T-helper 1 cell treated with Interleukin-12 subunit alpha and Interleukin-12 subunit beta and Interleukin-4 antibody, amounts not matched to agents 30 ng/mL and 1 ng/mL, for 36 hours (primary cell): ENCODE measurements around the gene HES1. TPM values are rescaled to one million over a fixed set of nuclear protein-coding genes. Genes with fewer than 3 reads are reported as not detected.
"Not testable (repeated sequence)": the region's sequence is repeated elsewhere in the genome, so short reads cannot be mapped to it uniquely, and the experiment has no call there.

Experiments used
- intact Hi-C: fragments of 100-400 bp; cut with micrococcal nuclease; formaldehyde crosslinking; loops from one replicate; pipeline ENCODE4 v1.15.1; 2024
- total RNA-seq: library from RNA; stranded (reverse); gene quantifications from 2 replicates; pipeline ENCODE4 v1.2.3, GENCODE V29; 2022

Gene HES1
- 8.8 and 10.8 TPM in 2 replicates for total RNA-seq

GRCh38 chr3:194135806-194136518, at the start of gene HES1:
HES1 (plus strand) TSS chr3:194136148; CDS start chr3:194136381, 233 bp downstream.
- intact Hi-C loops = loop anchor here (1.0 to 10.0 kb wide), 12 partner anchors 33 to 1409 kb away; partner anchors contain the start of gene PPP1R2

GRCh38 chr3:194086388-194087075, 49.4 kb upstream of the HES1 start:
- intact Hi-C loops = loop anchor here (1.0 kb wide), 1 partner anchor 11 kb away; no protein-coding TSS in a partner anchor

- intact Hi-C loops = loop anchor here (1.0 kb wide), 1 partner anchor 12 kb away; no protein-coding TSS in a partner anchor
Observed at GRCh38 chr3:194087280-194087679, 48.7 kb upstream of the HES1 start.

GRCh38 chr3:194087995-194088855, 47.7 kb upstream of the HES1 start:
- intact Hi-C loops = loop anchor here (1.0 kb wide), 1 partner anchor 13 kb away; no protein-coding TSS in a partner anchor

- intact Hi-C loops = no loop called here
Observed at GRCh38 chr3:194089357-194090177, 46.4 kb upstream of the HES1 start.

GRCh38 chr3:194090178-194090555, 45.8 kb upstream of the HES1 start:
- intact Hi-C loops = not testable (repeated sequence)

GRCh38 chr3:194090716-194091115, 45.2 kb upstream of the HES1 start:
- intact Hi-C loops = no loop called here

GRCh38 chr3:194091141-194091540, 44.8 kb upstream of the HES1 start:
- intact Hi-C loops = no loop called here

GRCh38 chr3:194091897-194092296, 44.1 kb upstream of the HES1 start:
- intact Hi-C loops = not testable (repeated sequence)

- intact Hi-C loops = no loop called here
Observed at GRCh38 chr3:194092881-194093301, 43.1 kb upstream of the HES1 start.

GRCh38 chr3:194093842-194094241, 42.1 kb upstream of the HES1 start:
- intact Hi-C loops = no loop called here

GRCh38 chr3:194095464-194095863, 40.5 kb upstream of the HES1 start:
- intact Hi-C loops = no loop called here

GRCh38 chr3:194095902-194096301, 40.0 kb upstream of the HES1 start:
- intact Hi-C loops = no loop called here

- intact Hi-C loops = no loop called here
Observed at GRCh38 chr3:194097141-194097882, 38.6 kb upstream of the HES1 start.

- intact Hi-C loops = no loop called here
Observed at GRCh38 chr3:194098081-194098842, 37.7 kb upstream of the HES1 start.

- intact Hi-C loops = no loop called here
Observed at GRCh38 chr3:194098843-194099183, 37.1 kb upstream of the HES1 start.

GRCh38 chr3:194099215-194099614, 36.7 kb upstream of the HES1 start:
- intact Hi-C loops = no loop called here

GRCh38 chr3:194100856-194101390, 35.0 kb upstream of the HES1 start:
- intact Hi-C loops = no loop called here
